ENCODE measurements around the gene RIF1. TPM values are rescaled to one million over a fixed set of nuclear protein-coding genes. Genes with fewer than 3 reads are reported as not detected.

Gene RIF1
- total and polyA plus RNA-seq, 7 donors: 3.7 to 35.0 (median 17.5) TPM

- TF ChIP-seq CTCF (IDR thresholded peaks at IDR 0.05): no peak
- Histone ChIP-seq H3K27ac (no peak overlapping the region), H3K36me3 (ENCODE audit: insufficient read depth in 1 of 2, low read depth in 1 of 2) (no peaks in the 10 kb centered on the region), H3K4me1 (no peaks in the 10 kb centered on the region), H3K9me3 (no peaks in the 10 kb centered on the region), H3K27me3 (ENCODE audit: insufficient read depth in 3 of 3, low read length in 2 of 3) (no peaks in the 10 kb centered on the region), H3K4me3 (no peak overlapping the region)
- ATAC-seq (no peak), DNase-seq (no peak)
- WGBS, 3 donors: 95 to 100% (median 97%) methylated on average over 1 of the region's 1 CpG
- intact Hi-C loops (cut with DNase I): no loop called here
These were observed 9.7 kb upstream of the RIF1 start for GRCh38 chr2:151399981-151400380.

- Histone ChIP-seq H3K36me3 (ENCODE audit: insufficient read depth in 1 of 2, low read depth in 1 of 2) (no peaks in the 10 kb centered on the region), H3K4me1 (no peaks in the 10 kb centered on the region), H3K27ac (no peak overlapping the region), H3K4me3 (no peak overlapping the region), H3K27me3 (ENCODE audit: insufficient read depth in 3 of 3, low read length in 2 of 3) (no peaks in the 10 kb centered on the region), H3K9me3 (no peaks in the 10 kb centered on the region)
- whole genome bisulfite sequencing, 3 donors: 95 to 97% (median 95%) methylated on average over 5 of the region's 5 CpGs
- ATAC-seq (no peak), DNase-seq (no peak)
- no peak for TF ChIP-seq CTCF (IDR thresholded peaks at IDR 0.05)
- intact Hi-C loops (cut with DNase I): no loop called here
These were observed 8.6 kb upstream of the RIF1 start for GRCh38 chr2:151401149-151401548.

- no peak for ATAC-seq
- Histone ChIP-seq H3K36me3 (ENCODE audit: insufficient read depth in 1 of 2, low read depth in 1 of 2) (no peaks in the 10 kb centered on the region), H3K27ac (no peak overlapping the region), H3K4me3 (no peak overlapping the region), H3K4me1 (no peaks in the 10 kb centered on the region), H3K9me3 (no peaks in the 10 kb centered on the region), H3K27me3 (ENCODE audit: insufficient read depth in 3 of 3, low read length in 2 of 3) (no peaks in the 10 kb centered on the region)
- intact Hi-C loops (cut with DNase I): no loop called here
- 82 to 87% (median 85%) methylated on average over 4 of the region's 4 CpGs for WGBS, 3 donors
- DNase-seq: no peak
- no peak for TF ChIP-seq CTCF (IDR thresholded peaks at IDR 0.05)
These were observed 5.8 kb upstream of the RIF1 start for GRCh38 chr2:151403914-151404313.

- WGBS, 3 donors: 80 to 83% (median 82%) methylated on average over 4 of the region's 4 CpGs
- TF ChIP-seq CTCF (IDR thresholded peaks at IDR 0.05): no peak
- H3K27me3 ChIP-seq (ENCODE audit: insufficient read depth in 3 of 3, low read length in 2 of 3): no peaks in the 10 kb centered on the region
- H3K27ac ChIP-seq: no peak overlapping the region
- no peaks in the 10 kb centered on the region for H3K9me3 ChIP-seq
- no peak for ATAC-seq
- H3K4me3 ChIP-seq: no peak overlapping the region
- H3K4me1 ChIP-seq: no peaks in the 10 kb centered on the region
- H3K36me3 ChIP-seq (ENCODE audit: insufficient read depth in 1 of 2, low read depth in 1 of 2): no peaks in the 10 kb centered on the region
- intact Hi-C loops (cut with DNase I): loop anchor here in 1 of 2 donors (5.0 kb wide), 1 partner anchor 143 kb away; the partner anchor contains the start of gene RBM43
- DNase-seq: no peak
These were observed 4.3 kb upstream of the RIF1 start for GRCh38 chr2:151405376-151405775.

- Histone ChIP-seq H3K27me3 (ENCODE audit: insufficient read depth in 3 of 3, low read length in 2 of 3) (no peaks in the 10 kb centered on the region), H3K4me3 (no peak overlapping the region), H3K4me1 (no peaks in the 10 kb centered on the region), H3K36me3 (ENCODE audit: insufficient read depth in 1 of 2, low read depth in 1 of 2) (peaks cover 0 to 10% of the 10 kb centered on the region in 2 donors), H3K9me3 (no peaks in the 10 kb centered on the region), H3K27ac (no peak overlapping the region)
- no peak for TF ChIP-seq CTCF (IDR thresholded peaks at IDR 0.05)
- intact Hi-C loops (cut with DNase I): loop anchor here in 1 of 2 donors (5.0 kb wide), 1 partner anchor 145 kb away; the partner anchor contains the start of gene RBM43
- ATAC-seq (no peak), DNase-seq (no peak)
These were observed 2.4 kb upstream of the RIF1 start for GRCh38 chr2:151407281-151407680.
